ENCODE data around the gene SLC4A5.
"Not testable (repeated sequence)": the region's sequence is repeated elsewhere in the genome, so short reads cannot be mapped to it uniquely, and the experiment has no call there.

The SLC4A5 gene

GRCh38 chr2:74205113-74205512 lies 138.1 kb downstream of the SLC4A5 start:
- DNase-seq (ENCODE audit: low read depth in 2 of 3, low spot score in 1 of 3): no peak

GRCh38 chr2:74204436-74204835 lies 138.8 kb downstream of the SLC4A5 start:
- DNase-seq (ENCODE audit: low read depth in 2 of 3, low spot score in 1 of 3): no peak

DNA sequence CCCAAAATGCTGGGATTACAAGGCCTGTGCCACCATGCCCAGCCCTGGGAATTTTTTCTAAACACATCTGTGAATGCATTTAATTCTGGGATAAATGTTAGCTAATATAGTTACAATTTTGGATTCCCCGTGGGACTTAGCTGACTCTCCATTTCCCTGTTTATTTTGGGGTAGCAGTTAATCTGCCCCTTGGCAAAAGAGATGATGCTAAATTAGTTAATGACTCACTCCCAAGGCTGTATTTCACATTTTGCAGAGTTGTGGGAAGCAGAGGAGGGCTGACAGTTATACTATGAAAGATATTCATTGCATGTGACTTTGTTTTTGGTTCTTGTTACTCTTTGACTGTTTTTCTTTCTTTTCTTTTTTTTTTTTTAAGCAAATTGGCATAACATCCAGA lies 141.6 kb downstream of the SLC4A5 start:
- DNase-seq (ENCODE audit: low read depth in 2 of 3, low spot score in 1 of 3): no peak

GRCh38 chr2:74201196-74201595 lies 142.0 kb downstream of the SLC4A5 start:
- no peak for DNase-seq (ENCODE audit: low read depth in 2 of 3, low spot score in 1 of 3)

- DNase-seq (ENCODE audit: low read depth in 2 of 3, low spot score in 1 of 3): peak in 1 of 3 donors; percentile 50
Measured at GRCh38 chr2:74199871-74200305, 143.3 kb downstream of the SLC4A5 start.

- no peak for DNase-seq (ENCODE audit: low read depth in 2 of 3, low spot score in 1 of 3)
Measured at GRCh38 chr2:74199275-74199701, 143.9 kb downstream of the SLC4A5 start.

GRCh38 chr2:74198461-74199274 lies 144.5 kb downstream of the SLC4A5 start, which contains the start of gene MTHFD2:
TSS of gene MTHFD2 (plus strand) at chr2:74198615. CDS start at chr2:74198642, 27 bp downstream.
- peak; percentile 85 to 93 (median 92) for DNase-seq (ENCODE audit: low read depth in 2 of 3, low spot score in 1 of 3)

DNA sequence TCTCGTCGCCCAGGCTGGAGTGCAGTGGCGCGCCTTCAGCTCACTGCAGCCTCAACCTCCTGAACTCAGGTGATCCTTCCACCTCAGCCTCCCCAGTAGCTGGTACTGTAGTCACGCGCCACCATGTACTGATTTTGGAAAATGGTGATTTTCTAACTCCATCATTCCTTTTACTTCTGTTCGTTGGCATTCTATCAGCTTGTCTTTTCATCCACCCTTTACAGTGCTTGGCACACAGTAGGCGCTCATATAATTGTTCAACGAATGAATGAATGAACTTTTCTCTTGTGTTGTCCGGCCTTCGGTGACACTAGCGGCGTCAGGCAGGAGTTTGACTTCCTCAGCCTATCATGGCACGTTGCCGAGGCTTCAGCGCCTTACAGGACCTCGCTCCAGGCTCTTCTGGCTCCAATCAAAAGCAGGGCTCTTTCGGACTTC lies 145.2 kb downstream of the SLC4A5 start:
- no peak for DNase-seq (ENCODE audit: low read depth in 2 of 3, low spot score in 1 of 3)

GRCh38 chr2:74197049-74197448 lies 146.2 kb downstream of the SLC4A5 start:
- no peak for DNase-seq (ENCODE audit: low read depth in 2 of 3, low spot score in 1 of 3)

DNA sequence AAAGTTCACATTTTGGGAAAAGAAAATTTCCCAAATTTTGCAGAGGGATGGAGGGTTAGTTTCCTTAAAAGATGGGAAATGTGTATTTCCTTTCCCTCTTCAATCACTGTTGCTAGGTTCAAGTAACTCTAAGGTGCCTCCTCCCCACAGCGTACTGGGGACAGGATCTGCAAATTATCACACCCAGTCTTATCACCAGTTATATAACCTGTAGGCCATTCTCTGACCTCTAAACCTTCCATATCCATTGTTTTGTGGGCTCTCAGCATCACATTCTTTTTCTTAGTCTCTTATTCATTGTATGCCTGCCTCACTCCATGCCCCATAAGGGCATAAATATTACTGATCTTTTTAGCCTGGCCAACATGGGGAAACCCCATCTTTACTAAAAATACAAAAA lies 148.4 kb downstream of the SLC4A5 start:
- no peak for DNase-seq (ENCODE audit: low read depth in 2 of 3, low spot score in 1 of 3)

DNA sequence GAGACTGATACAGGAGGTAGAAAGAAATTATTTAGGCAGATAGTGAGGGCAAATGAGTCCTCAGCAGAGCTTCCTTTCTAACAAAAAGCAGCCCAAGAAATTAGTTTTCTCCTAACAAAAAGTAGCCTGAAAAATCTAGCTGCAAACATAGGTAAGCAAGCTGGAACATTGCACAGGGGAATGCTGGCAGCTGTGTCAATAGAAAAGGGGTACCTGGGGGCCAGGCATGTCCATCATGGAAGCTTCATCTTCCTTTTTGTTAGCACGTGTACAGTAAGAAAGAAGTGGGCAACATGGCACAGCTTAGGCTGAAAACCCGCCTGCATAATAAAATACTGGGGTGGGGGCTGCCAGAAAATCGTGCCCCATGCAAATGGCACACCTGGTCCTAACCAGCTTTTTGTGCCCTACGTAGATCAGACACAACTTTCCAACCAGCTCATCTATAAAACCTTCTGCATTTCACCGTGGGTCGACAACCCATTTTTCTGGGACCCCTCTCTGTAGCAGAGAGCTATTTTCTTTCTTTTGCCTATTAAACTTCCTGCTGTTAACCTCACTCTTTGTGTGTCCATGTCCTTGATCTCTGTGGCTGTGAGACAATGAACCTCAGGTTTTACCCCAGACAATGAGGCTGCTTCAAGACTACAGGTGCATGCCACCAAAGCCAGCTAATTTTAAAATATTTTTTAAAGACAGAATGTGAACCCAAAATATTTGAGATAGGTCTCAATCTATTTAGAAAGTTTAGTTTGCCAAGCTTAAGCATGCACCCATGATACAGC lies 151.4 kb downstream of the SLC4A5 start:
- no peak for DNase-seq (ENCODE audit: low read depth in 2 of 3, low spot score in 1 of 3)

- no peak for DNase-seq (ENCODE audit: low read depth in 2 of 3, low spot score in 1 of 3)
Measured at GRCh38 chr2:74188696-74189095, 154.5 kb downstream of the SLC4A5 start.

GRCh38 chr2:74188018-74188601 lies 155.1 kb downstream of the SLC4A5 start:
- no peak for DNase-seq (ENCODE audit: low read depth in 2 of 3, low spot score in 1 of 3)

DNA sequence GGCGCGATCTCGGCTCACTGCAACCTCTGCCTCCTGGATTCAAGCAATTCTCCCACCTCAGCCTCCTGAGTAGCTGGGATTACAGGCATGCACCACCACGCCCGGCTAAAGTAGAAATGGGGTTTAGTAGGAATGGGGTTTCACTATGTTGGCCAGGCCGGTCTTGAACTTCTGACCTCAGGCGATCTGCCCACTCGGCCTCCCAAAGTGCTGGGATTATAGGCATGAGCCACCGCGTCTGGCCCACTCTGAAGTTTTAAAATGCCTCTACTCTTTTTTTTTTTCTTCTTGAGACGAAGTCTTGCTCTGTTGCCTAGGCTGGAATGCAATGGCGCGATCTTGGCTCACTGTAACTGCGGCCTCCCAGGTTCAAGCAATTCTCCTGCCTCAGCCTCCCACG lies 156.5 kb downstream of the SLC4A5 start:
- DNase-seq (ENCODE audit: low read depth in 2 of 3, low spot score in 1 of 3): not testable (repeated sequence)

GRCh38 chr2:74186038-74186437 lies 157.2 kb downstream of the SLC4A5 start:
- peak in 2 of 3 donors; percentile 41 to 42 for DNase-seq (ENCODE audit: low read depth in 2 of 3, low spot score in 1 of 3)

DNA sequence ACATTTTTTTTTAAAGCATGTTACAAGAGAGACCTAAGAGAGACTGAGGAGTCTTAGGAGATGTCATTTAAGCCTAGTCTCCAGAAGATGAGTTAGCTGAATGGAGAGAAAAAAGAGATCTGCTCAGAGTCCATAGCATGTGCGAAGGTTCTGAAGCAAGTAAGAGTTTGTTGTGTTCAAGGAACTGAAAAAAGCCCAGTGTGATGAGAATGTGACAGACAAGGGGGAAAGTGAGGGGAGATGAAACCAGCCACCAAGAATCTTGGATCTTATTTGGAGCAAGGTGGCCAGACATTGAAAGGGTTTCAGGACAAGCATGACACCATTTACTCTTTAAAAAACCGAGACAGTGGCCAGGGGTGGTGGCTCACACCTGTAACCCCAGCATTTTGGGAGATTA lies 159.3 kb downstream of the SLC4A5 start:
- DNase-seq (ENCODE audit: low read depth in 2 of 3, low spot score in 1 of 3): no peak

DNA sequence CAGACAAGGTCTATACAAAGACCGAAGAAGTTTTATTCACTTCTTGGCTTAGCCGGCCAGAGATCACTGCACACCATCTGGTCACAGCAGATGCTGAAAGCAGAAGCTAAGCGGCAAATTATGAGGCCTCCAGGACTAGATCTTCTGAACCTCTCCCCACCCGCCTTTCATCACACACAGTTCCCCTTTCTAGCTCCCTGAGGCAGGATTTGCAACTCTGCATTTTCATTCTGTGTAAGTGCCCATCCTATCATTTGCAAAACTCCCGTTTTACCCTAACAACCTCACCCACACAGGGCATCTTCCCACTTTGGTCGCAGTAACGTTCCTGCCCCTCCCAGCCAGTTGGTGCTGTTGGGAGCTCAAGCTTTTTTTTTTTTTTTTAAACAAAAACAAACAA lies 161.5 kb downstream of the SLC4A5 start:
- DNase-seq (ENCODE audit: low read depth in 2 of 3, low spot score in 1 of 3): no peak

GRCh38 chr2:74179063-74179865 lies 164.0 kb downstream of the SLC4A5 start:
- DNase-seq (ENCODE audit: low read depth in 2 of 3, low spot score in 1 of 3): no peak

GRCh38 chr2:74178211-74179062 lies 164.8 kb downstream of the SLC4A5 start, which contains the start of gene MOB1A:
TSS of gene MOB1A (minus strand) at chr2:74178879. CDS start at chr2:74178674, 205 bp downstream.
- DNase-seq (ENCODE audit: low read depth in 2 of 3, low spot score in 1 of 3): peak; percentile 97 to 98 (median 97)

- no peak for DNase-seq (ENCODE audit: low read depth in 2 of 3, low spot score in 1 of 3)
Measured at GRCh38 chr2:74177696-74178095, 165.5 kb downstream of the SLC4A5 start.
